ENCODE data around the gene IKBIP.
A peak's percentile ranks its signal among the peaks of the same experiment; 100 is the strongest.

Gene IKBIP

GRCh38 chr12:98618952-98619351 lies 25.6 kb downstream of the IKBIP start:
- H3K4me2 ChIP-seq (ENCODE audit: insufficient read depth, low read length) = no peak overlapping the region
- no peak for DNase-seq
- H2AFZ ChIP-seq (ENCODE audit: low read depth, low read length) = no peak overlapping the region
- no peaks in the 10 kb centered on the region for H4K20me1 ChIP-seq (ENCODE audit: insufficient read depth, low read length)
- no peaks in the 10 kb centered on the region for H3K4me1 ChIP-seq (ENCODE audit: insufficient read depth, low read length)
- no peak overlapping the region for H3K4me3 ChIP-seq (ENCODE audit: low read depth in 1 of 2, low read length in 2 of 2)
- no peak for TF ChIP-seq EZH2 (IDR thresholded peaks at IDR 0.05; ENCODE audit: borderline replicate concordance, low read depth, low read length, severe bottlenecking)
- no peak for TF ChIP-seq CTCF (IDR thresholded peaks at IDR 0.05; ENCODE audit: borderline replicate concordance, extremely low read depth, low read length, poor library complexity, severe bottlenecking)
- H3K9me3 ChIP-seq (ENCODE audit: insufficient read depth, low read length, severe bottlenecking) = no peaks in the 10 kb centered on the region
- H3K36me3 ChIP-seq (ENCODE audit: insufficient read depth, low read length) = no peaks in the 10 kb centered on the region
- H3K27me3 ChIP-seq (ENCODE audit: insufficient read depth, low read length, poor library complexity) = no peaks in the 10 kb centered on the region
- no peak overlapping the region for H3K9ac ChIP-seq (ENCODE audit: low read depth, low read length)
- no peak overlapping the region for H3K27ac ChIP-seq (ENCODE audit: low read length)
- no peaks in the 10 kb centered on the region for H3K79me2 ChIP-seq (ENCODE audit: insufficient read depth, low read length)
- no peak for ATAC-seq (ENCODE audit: insufficient read depth, low read depth)

GRCh38 chr12:98612696-98613334 lies 31.8 kb downstream of the IKBIP start:
- Histone ChIP-seq H3K27me3 (ENCODE audit: insufficient read depth, low read length, poor library complexity) (no peaks in the 10 kb centered on the region), H3K4me3 (ENCODE audit: low read depth in 1 of 2, low read length in 2 of 2) (no peak overlapping the region), H2AFZ (ENCODE audit: low read depth, low read length) (no peak overlapping the region), H3K27ac (ENCODE audit: low read length) (no peak overlapping the region), H3K9ac (ENCODE audit: low read depth, low read length) (no peak overlapping the region), H3K4me2 (ENCODE audit: insufficient read depth, low read length) (no peak overlapping the region), H3K9me3 (ENCODE audit: insufficient read depth, low read length, severe bottlenecking) (no peaks in the 10 kb centered on the region), H3K79me2 (ENCODE audit: insufficient read depth, low read length) (no peaks in the 10 kb centered on the region), H3K4me1 (ENCODE audit: insufficient read depth, low read length) (no peaks in the 10 kb centered on the region), H3K36me3 (ENCODE audit: insufficient read depth, low read length) (no peaks in the 10 kb centered on the region), H4K20me1 (ENCODE audit: insufficient read depth, low read length) (no peaks in the 10 kb centered on the region)
- no peak for TF ChIP-seq EZH2 (IDR thresholded peaks at IDR 0.05; ENCODE audit: borderline replicate concordance, low read depth, low read length, severe bottlenecking)
- no peak for TF ChIP-seq CTCF (IDR thresholded peaks at IDR 0.05; ENCODE audit: borderline replicate concordance, extremely low read depth, low read length, poor library complexity, severe bottlenecking)
- DNase-seq (no peak), ATAC-seq (ENCODE audit: insufficient read depth, low read depth) (peak; percentile 67)

GRCh38 chr12:98610596-98610995 lies 34.0 kb downstream of the IKBIP start:
- Histone ChIP-seq H4K20me1 (ENCODE audit: insufficient read depth, low read length) (no peaks in the 10 kb centered on the region), H3K27me3 (ENCODE audit: insufficient read depth, low read length, poor library complexity) (no peaks in the 10 kb centered on the region), H3K4me2 (ENCODE audit: insufficient read depth, low read length) (no peak overlapping the region), H2AFZ (ENCODE audit: low read depth, low read length) (no peak overlapping the region), H3K36me3 (ENCODE audit: insufficient read depth, low read length) (no peaks in the 10 kb centered on the region), H3K79me2 (ENCODE audit: insufficient read depth, low read length) (no peaks in the 10 kb centered on the region), H3K9me3 (ENCODE audit: insufficient read depth, low read length, severe bottlenecking) (no peaks in the 10 kb centered on the region), H3K4me3 (ENCODE audit: low read depth in 1 of 2, low read length in 2 of 2) (no peak overlapping the region), H3K27ac (ENCODE audit: low read length) (no peak overlapping the region), H3K9ac (ENCODE audit: low read depth, low read length) (no peak overlapping the region), H3K4me1 (ENCODE audit: insufficient read depth, low read length) (no peaks in the 10 kb centered on the region)
- ATAC-seq (ENCODE audit: insufficient read depth, low read depth) = no peak
- TF ChIP-seq CTCF (IDR thresholded peaks at IDR 0.05; ENCODE audit: borderline replicate concordance, extremely low read depth, low read length, poor library complexity, severe bottlenecking) = no peak
- TF ChIP-seq EZH2 (IDR thresholded peaks at IDR 0.05; ENCODE audit: borderline replicate concordance, low read depth, low read length, severe bottlenecking) = no peak
- no peak for DNase-seq

All from DND-41 (cell line).